ENCODE measurements around the gene TSPAN9.
"Not testable (repeated sequence)": the region's sequence is repeated elsewhere in the genome, so short reads cannot be mapped to it uniquely, and the experiment has no call there.

Gene TSPAN9

DNA sequence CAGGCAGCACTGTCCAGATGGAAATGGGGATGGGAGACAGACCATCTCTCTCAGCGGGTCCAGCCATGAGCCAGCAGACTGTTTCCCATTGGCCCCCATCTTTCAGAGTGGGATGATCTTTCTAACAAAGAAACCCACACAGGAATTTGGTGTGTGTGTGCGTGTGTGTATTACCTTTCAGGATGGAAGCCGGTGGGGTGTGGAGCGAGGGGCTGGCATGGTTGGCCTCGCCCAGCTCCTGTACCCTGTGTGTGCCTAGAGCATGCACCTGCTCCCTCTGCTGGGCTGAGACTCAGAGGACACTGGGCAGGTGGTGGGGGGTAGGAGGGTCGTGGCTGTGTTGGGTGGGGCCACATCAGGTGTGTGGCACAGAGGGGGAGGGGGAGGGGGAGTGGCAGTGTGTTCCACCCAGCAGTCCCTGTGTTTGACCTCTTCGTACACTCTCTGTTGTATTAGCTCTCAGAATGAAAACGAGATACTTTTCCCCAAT is 33.0 kb upstream of the TSPAN9 start:
- DNase-seq = no peak

DNA sequence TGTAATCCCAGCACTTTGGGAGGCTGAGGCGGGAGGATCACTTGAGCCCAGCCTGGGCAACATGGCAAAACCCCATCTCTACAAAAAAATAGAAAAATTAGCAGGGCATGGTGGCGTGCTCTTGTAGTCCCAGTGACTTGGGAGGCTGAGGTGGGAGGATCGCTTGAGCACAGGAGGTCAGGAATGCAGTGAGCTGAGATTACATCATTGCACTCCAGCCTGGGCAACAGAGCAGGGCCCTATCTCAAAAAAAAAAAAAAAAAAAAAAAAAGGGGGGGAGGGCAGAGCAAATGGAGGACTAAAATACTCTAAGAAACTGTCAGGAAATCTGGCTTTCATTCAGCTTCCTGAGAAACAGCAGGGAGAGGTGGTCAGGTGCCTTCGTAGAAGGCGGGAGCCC is 31.7 kb upstream of the TSPAN9 start:
- DNase-seq = no peak

GRCh38 chr12:3045989-3046388 is 31.2 kb upstream of the TSPAN9 start:
- DNase-seq = no peak

DNA sequence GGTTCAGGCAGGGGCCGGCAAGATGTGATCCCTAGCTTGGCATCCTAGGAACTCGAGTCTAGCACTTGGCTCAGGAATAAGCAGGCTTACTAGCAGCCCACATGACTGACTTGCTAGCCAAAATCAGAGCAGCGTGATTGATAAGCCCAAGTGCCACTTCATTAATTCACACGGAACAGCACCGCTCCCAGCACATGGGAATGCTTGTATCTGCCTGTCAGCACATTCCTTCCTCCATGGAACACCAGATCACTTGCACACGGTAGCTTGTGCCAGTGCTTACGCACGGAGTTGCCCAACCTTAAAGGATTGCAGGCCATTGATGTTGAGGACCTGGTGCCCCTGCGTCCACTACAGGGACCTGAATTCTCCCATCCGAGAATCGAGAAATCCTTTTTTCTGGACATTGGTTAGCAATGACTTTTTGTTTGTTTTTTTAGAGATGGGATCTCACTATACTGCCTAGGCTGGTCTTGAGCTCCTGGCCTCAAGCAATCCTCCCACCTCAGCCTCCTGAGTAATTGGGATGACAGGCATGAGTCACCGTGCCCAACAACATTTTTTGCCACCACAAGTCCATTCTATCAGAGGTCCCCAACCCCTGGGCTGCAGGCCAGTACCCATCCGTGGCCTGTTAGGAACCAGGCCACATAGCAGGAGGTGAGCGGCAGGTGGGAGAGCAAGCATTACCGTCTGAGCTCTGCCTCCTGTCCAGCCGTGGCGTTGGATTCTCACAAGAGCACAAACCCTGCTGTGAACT is 30.6 kb upstream of the TSPAN9 start:
- DNase-seq = no peak

- DNase-seq = no peak
Measured at GRCh38 chr12:3047961-3048360, 29.2 kb upstream of the TSPAN9 start.

DNA sequence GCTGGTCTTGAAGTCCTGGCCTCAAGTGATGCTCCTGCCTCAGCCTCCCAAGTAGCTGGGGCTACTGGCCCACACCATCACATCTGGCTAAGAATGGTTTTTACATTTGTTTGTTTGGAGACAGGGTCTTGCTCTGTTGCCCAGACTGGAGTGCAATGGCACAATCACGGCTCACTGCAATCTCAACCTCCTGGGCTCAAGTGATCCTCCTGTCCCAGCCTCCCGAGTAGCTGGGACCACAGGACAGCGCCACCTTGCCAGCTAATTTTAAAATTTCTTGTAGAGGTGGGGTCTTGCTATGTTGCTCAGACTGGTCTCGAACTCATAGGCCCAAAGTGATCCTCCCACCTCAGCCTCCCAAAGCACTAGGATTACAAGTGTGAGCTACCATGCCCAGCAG is 28.6 kb upstream of the TSPAN9 start:
- DNase-seq = no peak

GRCh38 chr12:3049176-3049575 is 28.0 kb upstream of the TSPAN9 start:
- no peak for DNase-seq

DNA sequence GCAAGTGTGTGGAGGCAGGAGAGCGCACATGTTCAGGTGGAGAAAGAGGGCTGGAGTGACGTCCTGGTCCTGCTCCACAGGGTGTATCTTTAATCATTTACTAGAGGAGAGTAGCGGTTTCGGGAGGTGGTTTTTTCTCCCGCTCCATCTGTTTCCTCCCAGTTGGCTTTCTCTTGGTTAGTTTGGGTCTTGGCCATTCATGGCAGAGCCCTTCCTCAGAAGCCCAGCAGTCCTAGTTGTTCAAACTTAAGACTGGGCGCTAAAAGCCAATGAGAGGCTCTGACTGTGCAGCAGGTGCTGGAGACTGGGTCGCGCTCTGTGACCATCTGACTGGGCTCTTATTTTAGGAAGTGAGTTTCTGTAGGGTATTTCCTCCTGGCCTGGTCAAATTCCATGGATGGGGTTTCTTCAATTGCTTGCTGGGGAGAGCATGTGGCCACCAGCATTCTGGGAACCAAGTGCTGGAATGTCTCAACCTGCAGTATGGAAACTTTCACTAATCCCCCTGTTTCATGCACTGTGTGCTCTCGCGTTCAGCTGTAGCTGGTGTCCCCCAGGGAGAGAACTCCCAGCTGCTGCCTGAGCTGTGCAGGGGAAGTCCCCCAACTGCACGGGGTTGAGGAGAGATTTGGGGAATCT is 27.4 kb upstream of the TSPAN9 start:
- DNase-seq = no peak

DNA sequence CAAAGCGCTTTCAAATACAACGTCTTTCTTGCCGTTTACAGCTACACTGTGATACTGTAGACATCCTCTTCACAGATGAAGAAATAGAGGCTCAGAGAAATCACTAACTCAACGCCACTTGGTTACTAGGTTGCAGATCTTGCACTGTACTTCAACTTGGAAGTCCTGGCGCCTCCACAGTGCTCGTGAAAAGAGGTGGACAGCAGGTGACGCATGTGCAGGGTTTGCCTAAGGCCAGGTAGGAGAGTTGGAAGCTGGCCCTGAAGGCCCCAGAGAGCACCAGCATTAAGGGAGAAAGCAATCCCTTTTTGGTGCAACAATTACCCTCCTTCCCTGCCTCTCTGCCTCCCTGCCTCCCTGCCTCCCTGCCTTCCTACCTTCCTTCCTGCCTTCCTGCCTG is 22.8 kb upstream of the TSPAN9 start:
- no peak for DNase-seq

DNA sequence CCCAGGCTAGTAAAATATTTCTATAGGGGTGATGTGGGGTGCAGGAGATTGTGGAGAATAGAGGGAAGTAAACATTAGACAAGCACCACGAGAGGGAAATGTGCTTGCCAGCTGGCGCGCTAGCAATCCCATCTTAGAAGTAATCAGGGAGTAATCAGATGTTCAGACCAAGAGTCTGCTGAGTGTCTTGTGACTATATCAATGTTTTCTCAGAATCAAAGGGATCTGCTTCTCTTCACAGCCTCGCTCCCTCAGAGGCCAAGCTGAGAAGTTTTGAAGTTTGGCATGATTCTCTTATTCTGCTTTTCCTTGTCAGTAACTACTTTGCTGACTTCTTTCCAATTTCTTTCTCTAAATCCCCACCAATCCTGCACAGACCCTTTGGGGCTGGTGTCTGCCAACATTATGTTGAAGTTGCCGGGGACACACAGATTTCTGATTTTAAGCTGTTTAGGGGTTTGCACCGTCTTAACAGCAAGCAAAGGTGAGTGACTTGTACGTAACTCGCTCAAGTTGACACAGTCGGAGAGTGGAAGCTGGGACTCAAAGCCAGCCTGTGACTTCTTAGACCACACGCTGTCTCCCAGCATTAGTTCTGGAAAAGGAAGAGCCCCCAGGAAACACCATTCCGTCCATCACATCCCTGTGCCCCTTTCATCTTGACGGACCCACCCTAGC is 22.0 kb upstream of the TSPAN9 start:
- DNase-seq = no peak

- no peak for DNase-seq
Measured at GRCh38 chr12:3055704-3056467, 21.3 kb upstream of the TSPAN9 start.

- no peak for DNase-seq
Measured at GRCh38 chr12:3061059-3061458, 16.1 kb upstream of the TSPAN9 start.

DNA sequence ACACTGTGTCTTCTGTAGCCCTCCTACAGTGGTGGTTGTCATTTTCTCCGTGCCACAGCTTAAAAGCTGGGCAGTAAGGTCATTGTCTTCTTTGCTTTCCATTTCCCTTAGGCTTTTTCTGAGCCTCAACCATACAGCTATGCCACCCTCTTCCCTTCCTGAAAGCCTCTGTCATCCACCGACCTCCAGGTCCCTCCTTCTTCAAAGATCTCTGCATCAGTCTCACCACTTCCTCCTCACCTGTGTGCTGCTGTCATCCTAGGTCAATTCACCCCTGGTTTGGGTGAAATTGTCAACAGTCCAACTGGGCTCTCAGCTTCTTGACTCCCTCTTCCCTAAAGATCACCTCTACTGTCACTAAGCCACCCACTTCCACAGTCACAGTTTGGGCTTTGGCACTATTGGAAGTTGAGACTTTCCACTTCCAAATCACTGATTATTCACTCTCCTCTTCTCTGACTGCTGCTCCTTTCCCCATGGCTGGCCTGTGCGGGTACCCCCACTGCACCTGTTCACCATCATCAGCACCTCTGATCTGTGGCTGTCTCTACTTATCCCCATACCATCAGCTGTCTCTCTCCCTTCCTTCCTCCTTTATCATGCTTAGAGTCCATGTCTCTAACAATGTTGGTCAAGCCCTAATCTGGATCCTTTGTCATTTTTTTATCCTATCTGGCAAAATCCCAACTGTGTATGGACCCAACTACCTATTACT is 15.5 kb upstream of the TSPAN9 start:
- no peak for DNase-seq

DNA sequence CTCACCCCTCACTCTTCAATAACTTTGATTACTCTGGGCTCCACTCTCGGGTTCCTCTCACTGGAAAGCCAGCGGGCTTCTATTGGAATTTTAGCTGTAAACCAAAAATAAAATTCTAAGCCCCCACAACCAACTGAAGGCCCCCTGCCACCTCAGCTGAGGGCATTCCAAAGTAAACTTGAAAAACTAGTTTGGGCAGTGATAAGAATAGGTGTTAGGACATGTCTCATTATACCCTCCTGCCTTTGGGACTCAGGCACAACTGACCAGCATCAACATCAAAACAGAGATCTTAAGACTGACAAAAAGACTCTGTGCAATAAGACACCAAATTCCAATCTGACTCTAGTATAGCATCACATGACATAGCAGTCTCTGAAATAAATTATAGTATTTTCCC is 11.9 kb upstream of the TSPAN9 start:
- DNase-seq = no peak

GRCh38 chr12:3065846-3066245 is 11.3 kb upstream of the TSPAN9 start:
- DNase-seq = not testable (repeated sequence)

- no peak for DNase-seq
Measured at GRCh38 chr12:3069714-3070113, 7.5 kb upstream of the TSPAN9 start.

DNA sequence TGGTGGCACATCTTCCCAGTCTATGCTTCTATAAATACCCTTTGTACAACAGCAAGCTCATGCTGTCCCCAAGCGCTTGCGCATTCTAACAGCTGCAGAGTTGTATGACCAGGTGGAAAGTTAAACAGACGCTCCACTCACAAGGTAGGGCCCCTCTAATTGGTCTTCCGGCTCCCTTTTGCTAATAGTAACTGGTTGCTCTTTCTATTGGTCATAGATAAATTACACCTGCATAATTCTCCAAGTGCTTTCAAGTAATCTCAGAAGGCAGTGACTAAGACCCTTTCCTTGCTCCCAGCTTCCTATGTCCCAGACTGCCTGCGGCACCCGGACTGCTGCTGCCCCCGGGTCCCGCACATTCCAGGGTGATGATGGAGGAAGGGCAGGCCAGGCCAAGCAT is 6.1 kb upstream of the TSPAN9 start:
- peak; percentile 15 to 77 for DNase-seq

DNA sequence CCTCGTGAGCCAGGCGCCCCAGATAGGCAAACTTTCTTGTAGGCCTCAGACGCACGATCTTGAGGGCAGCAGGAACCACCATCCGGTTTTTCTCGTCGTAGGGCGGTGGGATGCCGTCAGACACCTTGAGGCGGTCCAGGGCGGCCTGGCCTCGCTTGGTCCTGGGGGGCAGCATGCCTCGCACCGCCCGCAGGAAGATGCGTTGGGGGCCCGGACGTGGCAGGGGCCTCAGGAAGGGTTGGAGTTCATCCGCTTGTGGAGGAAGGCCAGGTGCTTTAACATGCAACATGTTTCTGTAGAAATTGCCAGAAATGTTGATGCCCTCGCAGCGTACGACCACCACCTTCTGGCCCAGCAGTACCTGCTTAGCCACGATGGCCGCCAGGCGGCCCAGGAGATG is 5.5 kb upstream of the TSPAN9 start:
- no peak for DNase-seq

GRCh38 chr12:3073438-3074250 is 3.5 kb upstream of the TSPAN9 start:
- DNase-seq = peak; percentile 30 to 58

DNA sequence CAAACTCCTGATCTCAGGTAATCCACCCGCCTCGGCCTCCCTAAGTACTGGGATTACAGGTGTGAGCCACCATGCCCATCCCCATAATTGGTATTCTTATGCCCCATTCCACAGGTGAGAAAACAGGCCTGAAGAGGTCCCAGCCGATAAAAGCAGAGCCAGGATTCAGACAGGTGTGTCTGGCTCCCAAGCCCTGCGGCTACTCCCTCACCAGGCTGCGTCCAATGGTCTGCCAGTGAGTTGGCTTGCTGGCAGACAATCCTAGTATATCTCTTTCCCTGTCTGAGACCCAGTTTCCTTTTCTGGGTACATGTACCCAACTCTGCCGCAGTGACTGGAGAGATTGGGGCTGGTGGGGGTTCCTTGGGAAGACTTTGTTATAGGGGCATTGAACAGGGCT is 1.9 kb upstream of the TSPAN9 start:
- no peak for DNase-seq

DNA sequence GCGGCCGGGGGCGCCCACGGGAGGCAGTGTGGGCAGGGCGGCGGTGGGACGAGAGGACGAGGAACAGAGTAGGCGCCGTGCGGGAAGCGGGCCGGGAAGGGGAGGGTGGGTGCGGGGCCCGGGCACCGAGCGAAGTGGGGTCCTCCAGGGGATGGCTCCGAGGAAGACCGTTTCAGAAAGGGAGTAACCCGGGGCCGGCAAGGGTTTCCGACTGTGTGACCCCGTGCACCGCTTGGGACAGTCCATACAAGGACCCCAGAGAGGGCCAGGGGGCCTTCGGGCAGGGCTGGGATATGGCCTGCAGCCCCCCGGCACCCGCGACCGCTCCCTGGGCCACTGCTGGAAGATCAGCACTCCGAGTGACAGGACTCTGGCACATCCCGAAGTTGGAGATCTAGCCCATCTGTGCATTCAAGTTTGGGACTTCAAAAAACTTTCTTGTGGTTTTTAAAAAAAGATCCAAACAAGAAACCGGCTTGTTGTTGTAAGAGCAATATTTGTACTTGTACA is 448 bp downstream of the TSPAN9 start:
- no peak for DNase-seq

All from NCI-H2081 (cell line).